A549 (cell line): Measurements from ENCODE around the gene DIP2A. TPM values are rescaled to one million over a fixed set of nuclear protein-coding genes. Genes with fewer than 3 reads are reported as not detected.

Experiments
- ATAC-seq, 2 experiments: fragments of 200-7000 bp in 1 of 2; fragments of >200 bp in 1 of 2; cut with Nextera tagmentation in 1 of 2; cut with Tn5 transposase in 1 of 2; 3 replicates each; pipeline versions ENCODE4 v1.8.0 to v1.9.1; 2018 to 2020; ENCODE audit warnings: mild to moderate bottlenecking in 1 of 2, moderate library complexity in 1 of 2
- CTCF ChIA-PET: fragments of 300-600 bp; sonication (Branson Sonifier 250); formaldehyde crosslinking; extraction: SDS; loops from one replicate; lab custom pipeline; 2021; ENCODE audit warnings: antibody characterized with exemption, inconsistent platforms; lab: Yijun Ruan, JAX
- POLR2A ChIA-PET: fragments of 350-600 bp; formaldehyde crosslinking; extraction: SDS; loops from one replicate; lab custom pipeline; 2021; ENCODE audit warnings: antibody characterized with exemption, inconsistent platforms; lab: Yijun Ruan, JAX
- DNase-seq, 2 experiments: peaks; one replicate each; pipeline versions ENCODE4 v3.0.0 to v3.0.0-alpha.2; 2011 to 2016; ENCODE audit warnings: low read depth in 1 of 2, low spot score in 1 of 2
- FAIRE-seq: peaks from 2 replicates; lab custom pipeline; 2011; peaks lifted over from hg19 to GRCh38; lab: Jason Lieb, UNC
- H3K27ac ChIP-seq, 2 experiments: fragments of >200 bp; sonication (Bioruptor Twin); formaldehyde crosslinking; 3 replicates each; pipeline ENCODE4 v1.5.1; 2016 to 2017
- H3K4me1 ChIP-seq: fragments of >200 bp; sonication (Bioruptor Twin); formaldehyde crosslinking; 3 replicates; pipeline ENCODE4 v1.6.1; 2016
- H3K4me2 ChIP-seq: fragments of >200 bp; sonication (Bioruptor Twin); formaldehyde crosslinking; 3 replicates; pipeline ENCODE4 v1.6.1; 2016
- H3K4me3 ChIP-seq: fragments of >200 bp; sonication (Bioruptor Twin); formaldehyde crosslinking; 3 replicates; pipeline ENCODE4 v1.5.1; 2016
- H3K9me3 ChIP-seq: fragments of >200 bp; sonication (Bioruptor Twin); formaldehyde crosslinking; 3 replicates; pipeline ENCODE4 v1.6.1; 2016
- BHLHE40 ChIP-seq: IDR thresholded peaks from 2 replicates; pipeline ENCODE4 v1.6.1; 2012; ENCODE audit warnings: low read depth, low read length, inconsistent platforms
- CBX8 ChIP-seq: fragments of 200-600 bp; sonication (generic); IDR thresholded peaks from 2 replicates; pipeline ENCODE4 v1.6.1; 2016
- CHD2 ChIP-seq: fragments of 150-350 bp; IDR thresholded peaks from 2 replicates; pipeline ENCODE4 v1.6.1; 2014; ENCODE audit warnings: low read length; ENCODE audit not compliant: partially characterized antibody
- EHMT2 ChIP-seq: fragments of 200-600 bp; sonication (generic); IDR thresholded peaks from 2 replicates; pipeline ENCODE4 v1.6.1; 2016; ENCODE audit warnings: antibody characterized with exemption, low read depth, mild to moderate bottlenecking, moderate library complexity
- EP300 ChIP-seq, 2 experiments: fragments of >200 bp; sonication (Bioruptor Twin); formaldehyde crosslinking; IDR thresholded peaks; 2 replicates in 1 of 2; 3 replicates in 1 of 2; pipeline ENCODE4 v1.6.1; 2016 to 2017
- FOSL2 ChIP-seq, 2 experiments: fragments of 450-650 bp in 1 of 2; fragments of >200 bp in 1 of 2; sonication (Bioruptor Twin) in 1 of 2; formaldehyde crosslinking; IDR thresholded peaks; 2 replicates each; pipeline versions ENCODE4 v1.5.0 to v1.6.1; 2016 to 2020; ENCODE audit warnings: mild to moderate bottlenecking in 1 of 2, moderate library complexity in 1 of 2
- HEYL ChIP-seq: fragments of 250-450 bp; sonication (Bioruptor Pico); IDR thresholded peaks from 2 replicates; pipeline ENCODE4 v1.8.0; 2021; ENCODE audit warnings: mild to moderate bottlenecking, moderate library complexity
- HOXA7 ChIP-seq: fragments of 250-450 bp; sonication (Bioruptor Pico); IDR thresholded peaks from 2 replicates; pipeline ENCODE4 v1.5.0; 2020; ENCODE audit warnings: mild to moderate bottlenecking, moderate library complexity
- HOXB5 ChIP-seq: fragments of 250-450 bp; sonication (Bioruptor Pico); IDR thresholded peaks from 2 replicates; pipeline ENCODE4 v1.5.0; 2020; ENCODE audit warnings: mild to moderate bottlenecking, moderate library complexity
- KDM1A ChIP-seq: fragments of 200-600 bp; sonication (generic); IDR thresholded peaks from 2 replicates; pipeline ENCODE4 v1.6.1; 2016; ENCODE audit warnings: low read depth, mild to moderate bottlenecking
- MYC ChIP-seq: IDR thresholded peaks from 2 replicates; pipeline ENCODE4 v1.6.1; 2012; ENCODE audit warnings: mild to moderate bottlenecking, inconsistent platforms, low read length, improper control_type of control experiment, borderline replicate concordance
- NR3C1 ChIP-seq: fragments of >200 bp; sonication (Bioruptor Twin); formaldehyde crosslinking; IDR thresholded peaks from 3 replicates; pipeline ENCODE4 v1.6.1; 2017
- PHF8 ChIP-seq: fragments of 200-600 bp; sonication (generic); IDR thresholded peaks from 2 replicates; pipeline ENCODE4 v1.6.1; 2016; ENCODE audit warnings: low read depth, mild to moderate bottlenecking, antibody characterized with exemption, moderate library complexity, borderline replicate concordance
- POLR2A ChIP-seq: IDR thresholded peaks from 2 replicates; pipeline ENCODE4 v1.6.1; 2012; ENCODE audit warnings: mild to moderate bottlenecking, low read length
- POLR2AphosphoS2 ChIP-seq: conservative IDR thresholded peaks from 2 replicates; pipeline ENCODE4 v1.6.1; 2012; ENCODE audit warnings: low read length, improper control_type of control experiment, inconsistent platforms
- RAD21 ChIP-seq, 2 experiments: fragments of >200 bp in 1 of 2; sonication (Bioruptor Twin) in 1 of 2; formaldehyde crosslinking in 1 of 2; IDR thresholded peaks in 1 of 2; conservative IDR thresholded peaks in 1 of 2; 2 replicates in 1 of 2; 3 replicates in 1 of 2; pipeline ENCODE4 v1.6.1; 2012 to 2018; ENCODE audit warnings: inconsistent platforms in 1 of 2
- RARB ChIP-seq: fragments of 250-450 bp; sonication (Bioruptor Pico); IDR thresholded peaks from 2 replicates; pipeline ENCODE4 v1.8.0; 2021; ENCODE audit warnings: mild to moderate bottlenecking, moderate library complexity
- RCOR1 ChIP-seq: fragments of 150-350 bp; IDR thresholded peaks from 2 replicates; pipeline ENCODE4 v1.6.1; 2014; ENCODE audit warnings: antibody characterized with exemption, low read length, low read depth
- RNF2 ChIP-seq: fragments of 200-600 bp; sonication (generic); IDR thresholded peaks from 2 replicates; pipeline ENCODE4 v1.6.1; 2016; ENCODE audit warnings: low read depth, mild to moderate bottlenecking, antibody characterized with exemption, moderate library complexity, borderline replicate concordance
- TP53 ChIP-seq: fragments of 250-450 bp; sonication (Bioruptor Pico); IDR thresholded peaks from 2 replicates; pipeline ENCODE4 v1.5.0; 2021; ENCODE audit warnings: mild to moderate bottlenecking, moderate library complexity
- ZC3H11A ChIP-seq: fragments of 450-650 bp; IDR thresholded peaks from 2 replicates; pipeline ENCODE4 v1.6.1; 2014; ENCODE audit warnings: antibody characterized with exemption, mild to moderate bottlenecking
- ZNF302 ChIP-seq: fragments of 250-450 bp; sonication (Bioruptor Pico); IDR thresholded peaks from 2 replicates; pipeline ENCODE4 v1.9.0; 2021; ENCODE audit warnings: inconsistent platforms, mild to moderate bottlenecking, moderate library complexity
- ZSCAN20 ChIP-seq: fragments of 250-450 bp; sonication (Bioruptor Pico); IDR thresholded peaks from 2 replicates; pipeline ENCODE4 v1.8.0; 2022; ENCODE audit warnings: mild to moderate bottlenecking, moderate library complexity
- WGBS: methylation state at CpG from one replicate; pipeline ENCODE4 v1.1.6; 2017; ENCODE audit errors: missing lambda C conversion rate; 5-methylcytosine and 5-hydroxymethylcytosine counted together
- polyA plus RNA-seq, 4 experiments: library from polyadenylated mRNA; depleted of rRNA in 3 of 4; stranded (reverse); fragments of >200 nt; fragmentation: RNase III in 1 of 4; extraction: RNeasy Plus Mini Kit Qiagen cat#74134 plus additional on column Dnase treatment in 1 of 4; gene quantifications; 2 replicates in 3 of 4; 3 replicates in 1 of 4; pipeline ENCODE4 v1.2.3, GENCODE V29; 2011 to 2017
- TF ChIP-seq, protein P1 (sequence below): fragments of 250-450 bp; sonication (Bioruptor Pico); IDR thresholded peaks from 2 replicates; pipeline ENCODE4 v1.5.0; 2021; ENCODE audit warnings: mild to moderate bottlenecking, moderate library complexity, borderline replicate concordance
- TF ChIP-seq, protein P2 (sequence below): fragments of >200 bp; sonication (Bioruptor Twin); formaldehyde crosslinking; IDR thresholded peaks from 3 replicates; pipeline ENCODE4 v1.6.1; 2016
- TF ChIP-seq, protein P3 (sequence below): fragments of >200 bp; sonication (Bioruptor Twin); formaldehyde crosslinking; IDR thresholded peaks from 2 replicates; pipeline ENCODE4 v1.6.1; 2016
- TF ChIP-seq, protein P4 (sequence below): fragments of 150-350 bp; IDR thresholded peaks from 2 replicates; pipeline ENCODE4 v1.6.1; 2014; ENCODE audit warnings: low read depth, mild to moderate bottlenecking, low read length

The DIP2A gene
- polyA plus RNA-seq, 2 of the 4 experiments (the other 2 are of a cell fraction), result 13.3 to 18.4 TPM

DNA sequence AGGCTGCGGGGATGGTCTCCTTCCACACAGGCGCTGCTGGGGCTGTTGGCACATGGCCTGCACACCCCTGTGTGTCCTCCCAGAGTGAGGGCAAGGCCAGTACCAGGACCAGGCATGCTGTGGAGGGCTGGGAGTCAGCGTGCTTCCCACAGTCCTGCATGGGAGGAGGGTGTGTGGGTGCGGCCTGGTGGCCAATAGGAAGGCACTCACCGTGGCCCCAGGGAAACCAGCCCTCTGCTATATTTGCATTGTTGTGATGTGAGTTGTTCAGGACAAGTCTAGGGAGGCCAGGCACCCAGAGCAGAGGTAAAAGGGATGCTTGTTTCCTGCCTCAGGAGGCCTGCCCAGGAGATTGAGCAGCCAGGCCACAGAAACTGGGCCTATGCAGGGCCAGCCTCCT, 86.7 kb downstream of the DIP2A start (continued):
- TF ChIP-seq MYC, result no peak
- no peak for TF ChIP-seq HOXA7
- TF ChIP-seq ZC3H11A, result no peak

DNA sequence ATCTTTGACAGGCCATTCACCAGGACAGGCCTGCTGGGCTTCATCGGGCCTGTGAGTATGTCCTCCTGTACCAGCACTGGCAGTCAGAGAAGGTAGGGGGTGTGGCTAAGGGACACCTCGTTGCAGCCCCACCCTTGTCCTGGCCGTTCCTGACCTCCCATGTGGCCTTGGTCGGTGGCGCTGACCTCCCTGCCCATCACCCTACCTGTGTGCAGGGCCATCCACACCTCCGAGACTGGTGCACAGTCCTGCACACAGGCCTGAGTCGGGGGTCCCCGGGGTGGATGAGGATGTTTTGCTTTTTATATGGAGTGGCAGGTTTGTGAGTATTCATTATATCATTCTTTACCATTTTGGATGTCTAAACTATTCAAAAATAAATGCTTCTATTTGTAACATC, 87.2 kb downstream of the DIP2A start:
- ChIA-PET POLR2A (no interaction called here), CTCF (no interaction called here)
- no peak overlapping the region for H3K4me2 ChIP-seq
- ATAC-seq (no peak), FAIRE-seq (no peak), DNase-seq (no peak)
- no peak overlapping the region for H3K27ac ChIP-seq
- H3K4me1 ChIP-seq, result no peaks in the 10 kb centered on the region
- WGBS, result 89% methylated on average over 7 of the region's 8 CpGs
- H3K9me3 ChIP-seq, result no peaks in the 10 kb centered on the region
- TF ChIP-seq, protein P1, sequence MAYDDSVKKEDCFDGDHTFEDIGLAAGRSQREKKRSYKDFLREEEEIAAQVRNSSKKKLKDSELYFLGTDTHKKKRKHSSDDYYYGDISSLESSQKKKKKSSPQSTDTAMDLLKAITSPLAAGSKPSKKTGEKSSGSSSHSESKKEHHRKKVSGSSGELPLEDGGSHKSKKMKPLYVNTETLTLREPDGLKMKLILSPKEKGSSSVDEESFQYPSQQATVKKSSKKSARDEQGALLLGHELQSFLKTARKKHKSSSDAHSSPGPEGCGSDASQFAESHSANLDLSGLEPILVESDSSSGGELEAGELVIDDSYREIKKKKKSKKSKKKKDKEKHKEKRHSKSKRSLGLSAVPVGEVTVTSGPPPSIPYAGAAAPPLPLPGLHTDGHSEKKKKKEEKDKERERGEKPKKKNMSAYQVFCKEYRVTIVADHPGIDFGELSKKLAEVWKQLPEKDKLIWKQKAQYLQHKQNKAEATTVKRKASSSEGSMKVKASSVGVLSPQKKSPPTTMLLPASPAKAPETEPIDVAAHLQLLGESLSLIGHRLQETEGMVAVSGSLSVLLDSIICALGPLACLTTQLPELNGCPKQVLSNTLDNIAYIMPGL, result no peak
- no peak for TF ChIP-seq ZNF302 (CRISPR knock-in tag)
- TF ChIP-seq EHMT2, result no peak
- TF ChIP-seq TP53 (CRISPR knock-in tag), result no peak
- no peak for TF ChIP-seq EP300 (IDR thresholded peaks at IDR 0.05)
- TF ChIP-seq RARB, result no peak
- no peak for TF ChIP-seq KDM1A
- TF ChIP-seq, protein P2, sequence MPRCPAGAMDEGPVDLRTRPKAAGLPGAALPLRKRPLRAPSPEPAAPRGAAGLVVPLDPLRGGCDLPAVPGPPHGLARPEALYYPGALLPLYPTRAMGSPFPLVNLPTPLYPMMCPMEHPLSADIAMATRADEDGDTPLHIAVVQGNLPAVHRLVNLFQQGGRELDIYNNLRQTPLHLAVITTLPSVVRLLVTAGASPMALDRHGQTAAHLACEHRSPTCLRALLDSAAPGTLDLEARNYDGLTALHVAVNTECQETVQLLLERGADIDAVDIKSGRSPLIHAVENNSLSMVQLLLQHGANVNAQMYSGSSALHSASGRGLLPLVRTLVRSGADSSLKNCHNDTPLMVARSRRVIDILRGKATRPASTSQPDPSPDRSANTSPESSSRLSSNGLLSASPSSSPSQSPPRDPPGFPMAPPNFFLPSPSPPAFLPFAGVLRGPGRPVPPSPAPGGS, result no peak
- TF ChIP-seq RNF2, result no peak
- no peak for TF ChIP-seq ZSCAN20 (CRISPR knock-in tag)
- TF ChIP-seq CBX8, result no peak
- no peak overlapping the region for H3K4me3 ChIP-seq

DNA sequence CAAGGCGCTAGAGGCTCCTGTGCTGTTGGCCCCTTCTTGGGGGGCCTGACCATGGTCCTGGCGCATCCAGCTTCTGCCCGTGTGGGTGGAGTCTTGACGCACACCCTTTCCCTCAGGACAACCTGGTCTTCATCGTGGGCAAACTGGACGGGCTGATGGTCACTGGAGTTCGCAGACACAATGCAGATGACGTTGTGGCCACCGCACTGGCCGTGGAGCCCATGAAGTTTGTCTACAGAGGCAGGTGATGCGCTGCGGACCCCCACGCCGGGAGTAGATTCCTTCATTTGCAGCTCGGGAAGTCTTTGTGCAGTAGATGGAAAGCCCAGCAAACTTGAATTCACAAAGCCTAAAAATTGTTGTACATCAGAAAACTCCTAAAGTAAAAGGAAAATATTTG, 88.1 kb downstream of the DIP2A start:
- no peak for ATAC-seq
- POLR2A ChIA-PET, result no interaction called here
- no peaks in the 10 kb centered on the region for H3K9me3 ChIP-seq
- WGBS, result 95% methylated on average over 6 of the region's 15 CpGs
- no peak overlapping the region for H3K27ac ChIP-seq
- no peak for DNase-seq
- CTCF ChIA-PET, result no interaction called here
- no peak overlapping the region for H3K4me3 ChIP-seq
- no peaks in the 10 kb centered on the region for H3K4me1 ChIP-seq
- TF ChIP-seq FOSL2 (IDR thresholded peaks at IDR 0.05) (no peak), FOSL2 (CRISPR knock-in tag; IDR thresholded peaks at IDR 0.05) (no peak), EP300 (IDR thresholded peaks at IDR 0.05) (no peak), POLR2A (no peak), ZC3H11A (no peak), CHD2 (no peak), MYC (no peak), NR3C1 (no peak)
- TF ChIP-seq, protein P3, sequence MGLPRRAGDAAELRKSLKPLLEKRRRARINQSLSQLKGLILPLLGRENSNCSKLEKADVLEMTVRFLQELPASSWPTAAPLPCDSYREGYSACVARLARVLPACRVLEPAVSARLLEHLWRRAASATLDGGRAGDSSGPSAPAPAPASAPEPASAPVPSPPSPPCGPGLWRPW, result no peak
- TF ChIP-seq, all 56 proteins: peak for 0
- H3K4me2 ChIP-seq, result no peak overlapping the region
- no peak for FAIRE-seq

DNA sequence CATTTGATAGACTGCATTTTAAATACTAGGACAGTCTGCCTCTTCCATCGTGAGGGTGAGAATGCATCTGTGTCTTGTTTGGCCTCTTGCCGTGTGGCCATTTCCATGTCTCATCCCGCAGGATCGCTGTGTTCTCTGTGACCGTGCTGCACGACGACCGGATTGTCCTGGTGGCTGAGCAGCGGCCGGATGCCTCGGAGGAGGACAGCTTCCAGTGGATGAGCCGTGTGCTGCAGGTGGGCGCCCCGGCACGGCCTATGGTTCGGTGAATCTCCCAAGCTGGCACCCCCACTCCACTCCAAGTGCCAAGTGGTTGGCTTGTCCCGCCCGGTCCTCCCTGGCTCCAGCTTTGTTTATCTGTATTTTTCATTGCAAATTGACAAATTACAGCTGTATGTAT, 91.0 kb downstream of the DIP2A start:
- CTCF ChIA-PET, result no interaction called here
- no peak for ATAC-seq
- no peak for DNase-seq
- POLR2A ChIA-PET, result no interaction called here
- FAIRE-seq, result no peak
- H3K4me1 ChIP-seq, result no peaks in the 10 kb centered on the region
- TF ChIP-seq, protein P2, result no peak
- TF ChIP-seq RAD21 (conservative IDR thresholded peaks at IDR 0.05 in 1 of 2, IDR thresholded peaks at IDR 0.05 in 1 of 2), result no peak
- TF ChIP-seq, protein P4, sequence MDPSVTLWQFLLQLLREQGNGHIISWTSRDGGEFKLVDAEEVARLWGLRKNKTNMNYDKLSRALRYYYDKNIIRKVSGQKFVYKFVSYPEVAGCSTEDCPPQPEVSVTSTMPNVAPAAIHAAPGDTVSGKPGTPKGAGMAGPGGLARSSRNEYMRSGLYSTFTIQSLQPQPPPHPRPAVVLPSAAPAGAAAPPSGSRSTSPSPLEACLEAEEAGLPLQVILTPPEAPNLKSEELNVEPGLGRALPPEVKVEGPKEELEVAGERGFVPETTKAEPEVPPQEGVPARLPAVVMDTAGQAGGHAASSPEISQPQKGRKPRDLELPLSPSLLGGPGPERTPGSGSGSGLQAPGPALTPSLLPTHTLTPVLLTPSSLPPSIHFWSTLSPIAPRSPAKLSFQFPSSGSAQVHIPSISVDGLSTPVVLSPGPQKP, result no peak
- TF ChIP-seq KDM1A, result no peak
- TF ChIP-seq ZSCAN20 (CRISPR knock-in tag), result no peak
- no peak for TF ChIP-seq PHF8
- TF ChIP-seq HEYL (CRISPR knock-in tag), result no peak
- TF ChIP-seq HOXB5 (CRISPR knock-in tag), result no peak
- TF ChIP-seq POLR2AphosphoS2, result no peak
- TF ChIP-seq BHLHE40, result no peak
- no peak for TF ChIP-seq ZC3H11A
- TF ChIP-seq RCOR1, result no peak
- H3K27ac ChIP-seq, result no peak overlapping the region
- H3K4me3 ChIP-seq, result no peak overlapping the region
- H3K9me3 ChIP-seq, result no peaks in the 10 kb centered on the region
- 93% methylated on average over 18 of the region's 18 CpGs for WGBS
- H3K4me2 ChIP-seq, result no peak overlapping the region
